Large intestine (tissue), 3 donors: Measurements from ENCODE around the gene CNDP1. TPM values are rescaled to one million over a fixed set of nuclear protein-coding genes. Genes with fewer than 3 reads are reported as not detected.

Source experiments
- DNase-seq, 2 donors: peaks; one replicate each; pipeline versions ENCODE4 v3.0.0 to v3.0.0-alpha.2; 2013
- H3K27ac ChIP-seq: one replicate; pipeline ENCODE4 v1.5.1; 2013; ENCODE audit warnings: low read length
- H3K27me3 ChIP-seq: 2 replicates; pipeline ENCODE4 v1.6.1; 2013; ENCODE audit warnings: low read length; ENCODE audit not compliant: control insufficient read depth, insufficient read depth
- H3K36me3 ChIP-seq: 2 replicates; pipeline ENCODE4 v1.6.1; 2013; ENCODE audit warnings: low read length; ENCODE audit not compliant: control insufficient read depth, insufficient read depth
- H3K4me1 ChIP-seq: one replicate; pipeline ENCODE4 v1.6.1; 2013; ENCODE audit warnings: low read length; ENCODE audit not compliant: control insufficient read depth, insufficient read depth
- H3K4me3 ChIP-seq: one replicate; pipeline ENCODE4 v1.5.1; 2013; ENCODE audit warnings: low read length
- H3K9me3 ChIP-seq: one replicate; pipeline ENCODE4 v1.6.1; 2013; ENCODE audit warnings: mild to moderate bottlenecking, low read depth, low read length, moderate library complexity; ENCODE audit not compliant: control insufficient read depth
- WGBS: methylation state at CpG from one replicate; pipeline ENCODE4 v1.1.5; 2013; ENCODE audit warnings: low lambda C conversion rate; ENCODE audit not compliant: insufficient coverage; 5-methylcytosine and 5-hydroxymethylcytosine counted together
- polyA plus RNA-seq: library from polyadenylated mRNA; unstranded; fragments of 120-200 nt; gene quantifications from one replicate; pipeline ENCODE4 v1.2.1, GENCODE V29; 2013

The CNDP1 gene
- polyA plus RNA-seq, 1 donor, result 0.27 TPM

GRCh38 chr18:74513149-74513882 lies 21.0 kb upstream of the CNDP1 start:
- Histone ChIP-seq H3K27me3 (no peaks in the 10 kb centered on the region), H3K4me3 (no peak overlapping the region), H3K36me3 (peaks cover 86% of the 10 kb centered on the region), H3K9me3 (peaks cover 4% of the 10 kb centered on the region), H3K27ac (no peak overlapping the region), H3K4me1 (peaks cover 35% of the 10 kb centered on the region)
- DNase-seq, result no peak
- WGBS, result no CpG with 5 or more reads among the region's 27 CpGs

- H3K4me3 ChIP-seq, result no peak overlapping the region
- H3K27ac ChIP-seq, result no peak overlapping the region
- DNase-seq, result no peak
- peaks cover 31% of the 10 kb centered on the region for H3K4me1 ChIP-seq
- H3K36me3 ChIP-seq, result peaks cover 88% of the 10 kb centered on the region
- no peaks in the 10 kb centered on the region for H3K27me3 ChIP-seq
- H3K9me3 ChIP-seq, result peaks cover 4% of the 10 kb centered on the region
- no CpG with 5 or more reads among the region's 8 CpGs for WGBS
These were observed 20.5 kb upstream of the CNDP1 start for GRCh38 chr18:74513883-74514205.

- Histone ChIP-seq H3K9me3 (peaks cover 4% of the 10 kb centered on the region), H3K27ac (no peak overlapping the region), H3K4me3 (no peak overlapping the region), H3K4me1 (peaks cover 21% of the 10 kb centered on the region), H3K27me3 (no peaks in the 10 kb centered on the region), H3K36me3 (peaks cover 91% of the 10 kb centered on the region)
- no peak for DNase-seq
- no CpG with 5 or more reads among the region's 18 CpGs for WGBS
These were observed 19.3 kb upstream of the CNDP1 start for GRCh38 chr18:74514860-74515495.

- DNase-seq, result no peak
- peaks cover 91% of the 10 kb centered on the region for H3K36me3 ChIP-seq
- no peak overlapping the region for H3K4me3 ChIP-seq
- peaks cover 4% of the 10 kb centered on the region for H3K9me3 ChIP-seq
- no CpG with 5 or more reads among the region's 13 CpGs for WGBS
- H3K27ac ChIP-seq, result no peak overlapping the region
- no peaks in the 10 kb centered on the region for H3K27me3 ChIP-seq
- peaks cover 20% of the 10 kb centered on the region for H3K4me1 ChIP-seq
These were observed 18.6 kb upstream of the CNDP1 start for GRCh38 chr18:74515620-74516231.

- WGBS, result no CpG with 5 or more reads among the region's 35 CpGs
- no peak for DNase-seq
- H3K27ac ChIP-seq, result peak overlapping the region; percentile 10
These were observed 17.7 kb upstream of the CNDP1 start for GRCh38 chr18:74516271-74517235.

GRCh38 chr18:74517236-74517630 lies 17.1 kb upstream of the CNDP1 start:
- peaks cover 4% of the 10 kb centered on the region for H3K9me3 ChIP-seq
- peaks cover 20% of the 10 kb centered on the region for H3K4me1 ChIP-seq
- 29% methylated on average over 1 of the region's 15 CpGs for WGBS
- H3K27me3 ChIP-seq, result no peaks in the 10 kb centered on the region
- H3K4me3 ChIP-seq, result no peak overlapping the region
- peak; percentile 70 to 88 for DNase-seq
- H3K36me3 ChIP-seq, result peaks cover 88% of the 10 kb centered on the region
- H3K27ac ChIP-seq, result peak overlapping the region; percentile 25

More at GRCh38 chr18:74516271-74517235, 17.7 kb upstream of the CNDP1 start:
- H3K4me1 ChIP-seq, result peaks cover 20% of the 10 kb centered on the region
- no peaks in the 10 kb centered on the region for H3K27me3 ChIP-seq
- H3K9me3 ChIP-seq, result peaks cover 4% of the 10 kb centered on the region
- no peak overlapping the region for H3K4me3 ChIP-seq
- H3K36me3 ChIP-seq, result peaks cover 91% of the 10 kb centered on the region

GRCh38 chr18:74518456-74519295 lies 15.6 kb upstream of the CNDP1 start:
- Histone ChIP-seq H3K9me3 (peaks cover 4% of the 10 kb centered on the region), H3K27me3 (no peaks in the 10 kb centered on the region), H3K4me1 (peaks cover 20% of the 10 kb centered on the region), H3K4me3 (no peak overlapping the region), H3K27ac (no peak overlapping the region), H3K36me3 (peaks cover 73% of the 10 kb centered on the region)
- no peak for DNase-seq
- WGBS, result 97% methylated on average over 6 of the region's 32 CpGs

- WGBS, result 100% methylated on average over 1 of the region's 18 CpGs
- DNase-seq, result no peak
- peaks cover 24% of the 10 kb centered on the region for H3K4me1 ChIP-seq
These were observed 14.8 kb upstream of the CNDP1 start for GRCh38 chr18:74519320-74520095.

More at GRCh38 chr18:74519320-74520095, 14.8 kb upstream of the CNDP1 start:
- Histone ChIP-seq H3K9me3 (peaks cover 4% of the 10 kb centered on the region), H3K27ac (no peak overlapping the region), H3K27me3 (no peaks in the 10 kb centered on the region), H3K4me3 (no peak overlapping the region), H3K36me3 (peaks cover 69% of the 10 kb centered on the region)
